GM18873 (cell line): Measurements from ENCODE around the gene SH3RF3.

Experiments used
- ATAC-seq: cut with Tn5 transposase; IDR thresholded peaks from one replicate; pipeline ENCODE4 v1.9.1; 2021; ENCODE audit warnings: mild to moderate bottlenecking, moderate library complexity, moderate number of reproducible peaks; ENCODE audit not compliant: unreplicated experiment, low FRiP score

SH3RF3 gene

DNA sequence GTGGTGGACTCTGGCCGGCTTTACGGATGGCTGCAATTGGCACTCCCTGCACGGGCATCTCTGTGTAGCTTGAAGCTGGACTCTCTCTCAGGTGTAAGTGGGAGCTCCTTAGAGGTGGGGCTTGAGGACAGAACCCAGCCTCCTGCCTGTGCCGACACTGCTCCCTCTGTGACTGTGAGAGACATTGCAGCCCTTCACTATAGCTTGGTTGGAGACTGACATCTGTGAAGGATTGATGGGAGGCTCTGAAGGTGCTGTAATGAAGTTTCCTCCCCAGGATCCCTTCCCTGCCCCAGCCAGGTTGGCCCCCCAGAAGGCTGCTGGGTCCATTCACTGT lies 166.7 kb downstream of the SH3RF3 start:
- no peak for ATAC-seq

DNA sequence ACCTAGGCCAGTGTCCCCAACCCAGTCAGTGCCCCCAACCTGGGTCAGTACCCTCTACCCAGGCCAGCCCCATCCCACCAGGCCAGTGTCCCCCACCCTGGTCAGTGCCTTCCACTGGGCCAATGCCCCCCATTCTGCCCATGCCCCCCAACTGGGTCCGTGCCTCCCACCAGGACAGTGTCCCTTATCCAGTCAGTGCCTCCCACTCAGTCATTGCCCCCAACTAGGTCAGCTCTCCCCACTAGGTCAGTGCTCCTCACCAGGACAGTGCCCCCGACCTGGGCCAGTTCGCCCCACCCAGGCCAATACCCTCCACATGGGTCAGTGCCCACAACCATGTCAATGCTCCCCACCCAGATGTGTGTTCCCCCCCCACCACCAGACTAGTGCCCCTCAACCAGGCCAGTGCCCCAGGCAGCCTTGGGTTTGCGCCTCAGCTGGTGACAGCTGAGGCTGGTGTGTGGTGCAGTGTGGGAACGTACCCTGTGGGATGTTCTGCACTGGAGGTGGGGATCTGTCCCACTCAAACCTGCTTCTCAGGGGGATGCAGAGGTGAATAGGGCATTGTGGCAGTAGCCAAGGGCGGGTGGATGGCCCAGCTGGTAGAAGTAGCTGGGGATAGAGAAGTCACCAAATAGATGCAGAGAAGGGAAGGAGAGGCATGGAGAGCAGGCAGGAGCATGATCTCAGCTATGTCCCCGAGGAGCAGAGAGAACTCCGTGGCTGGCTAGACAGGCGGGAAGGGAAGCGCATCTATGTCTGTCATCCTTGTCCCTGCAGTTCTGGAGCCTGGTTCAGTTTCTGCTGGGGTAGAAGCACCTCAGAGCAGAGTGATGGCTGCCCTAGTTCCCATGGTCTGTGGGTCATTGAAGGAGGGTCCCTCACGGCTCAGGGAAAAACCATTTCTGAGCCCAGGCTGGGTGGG lies 168.8 kb downstream of the SH3RF3 start:
- no peak for ATAC-seq

- no peak for ATAC-seq
Measured at GRCh38 chr2:109298851-109299250, 169.8 kb downstream of the SH3RF3 start.

GRCh38 chr2:109299536-109299935 lies 170.5 kb downstream of the SH3RF3 start:
- no peak for ATAC-seq

DNA sequence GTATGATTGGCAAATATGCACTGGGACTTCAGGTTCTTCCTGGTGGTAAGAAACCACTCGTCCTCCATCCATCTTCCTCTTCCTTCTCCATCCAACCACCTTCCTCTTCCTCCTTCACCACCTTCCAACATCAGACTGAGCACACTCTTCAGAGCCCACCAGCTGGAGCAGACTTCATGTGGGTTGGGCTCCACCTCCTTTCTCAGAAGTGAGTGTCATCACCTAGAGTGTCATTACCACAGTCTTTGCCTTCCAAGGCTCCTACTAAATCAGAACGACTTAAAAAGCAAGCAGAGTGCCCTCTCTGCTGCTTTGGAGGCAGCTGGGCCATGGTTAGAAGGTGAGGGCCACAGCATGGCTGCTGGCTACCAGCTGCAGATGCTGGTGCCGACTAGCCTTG lies 171.6 kb downstream of the SH3RF3 start:
- no peak for ATAC-seq

DNA sequence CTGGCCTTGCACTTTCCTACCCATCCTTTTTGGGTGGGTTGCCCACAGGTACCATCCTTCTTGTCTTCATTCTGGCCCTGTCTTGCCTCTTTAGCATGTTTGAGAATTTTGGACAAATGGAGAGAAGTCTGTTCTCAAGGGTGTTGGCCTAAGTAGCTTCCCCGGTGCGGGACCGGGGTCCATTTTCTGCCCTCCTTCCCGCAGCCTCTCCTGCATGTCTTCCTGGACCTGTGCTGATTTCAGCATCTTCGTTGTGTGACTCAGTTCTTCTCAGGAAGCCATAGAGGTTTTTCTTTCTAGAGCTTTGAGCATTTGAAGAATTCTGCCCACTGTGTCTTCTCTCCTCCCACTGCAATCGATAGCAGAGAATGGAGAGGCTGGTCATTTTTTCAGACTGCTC lies 172.7 kb downstream of the SH3RF3 start:
- no peak for ATAC-seq

- no peak for ATAC-seq
Measured at GRCh38 chr2:109302319-109302718, 173.3 kb downstream of the SH3RF3 start.

- no peak for ATAC-seq
Measured at GRCh38 chr2:109304242-109304641, 175.2 kb downstream of the SH3RF3 start.

- ATAC-seq: no peak
Measured at GRCh38 chr2:109304731-109305470, 175.9 kb downstream of the SH3RF3 start.

DNA sequence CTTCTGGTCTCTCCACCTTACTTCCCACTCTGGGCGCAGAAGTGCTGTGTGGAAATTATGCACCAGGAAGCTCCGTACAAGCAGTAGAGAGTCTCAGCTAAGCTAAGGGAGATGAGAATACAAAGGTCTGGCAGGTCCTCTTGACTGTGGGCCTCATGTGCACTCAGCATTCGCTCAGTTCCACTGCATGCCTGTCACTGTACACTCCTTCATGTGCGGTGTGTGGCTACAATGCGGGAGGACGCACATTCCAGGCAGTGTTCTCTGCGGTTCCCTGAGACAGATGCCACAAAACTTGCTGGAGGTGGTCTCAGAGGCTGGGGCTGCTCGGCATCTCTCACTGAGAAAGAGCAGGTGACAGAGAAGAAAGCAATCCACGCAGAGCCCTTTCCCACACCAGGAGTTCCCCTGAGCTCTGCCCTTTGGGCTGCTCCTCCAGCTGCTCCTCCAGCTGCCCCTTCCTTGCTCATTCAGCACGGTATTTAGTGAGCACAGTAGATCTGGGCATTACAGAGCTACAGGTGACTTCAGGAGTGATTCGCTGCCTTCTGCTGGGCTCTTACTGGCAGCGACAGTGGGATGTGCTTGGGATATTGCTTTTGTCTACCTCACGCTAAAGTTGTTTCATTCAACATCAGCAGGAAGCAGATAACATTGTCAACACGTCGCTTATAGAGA lies 176.6 kb downstream of the SH3RF3 start:
- no peak for ATAC-seq

GRCh38 chr2:109306190-109306589 lies 177.2 kb downstream of the SH3RF3 start:
- ATAC-seq: no peak

GRCh38 chr2:109311771-109312170 lies 182.8 kb downstream of the SH3RF3 start:
- ATAC-seq: no peak

GRCh38 chr2:109312902-109313301 lies 183.9 kb downstream of the SH3RF3 start:
- ATAC-seq: no peak

DNA sequence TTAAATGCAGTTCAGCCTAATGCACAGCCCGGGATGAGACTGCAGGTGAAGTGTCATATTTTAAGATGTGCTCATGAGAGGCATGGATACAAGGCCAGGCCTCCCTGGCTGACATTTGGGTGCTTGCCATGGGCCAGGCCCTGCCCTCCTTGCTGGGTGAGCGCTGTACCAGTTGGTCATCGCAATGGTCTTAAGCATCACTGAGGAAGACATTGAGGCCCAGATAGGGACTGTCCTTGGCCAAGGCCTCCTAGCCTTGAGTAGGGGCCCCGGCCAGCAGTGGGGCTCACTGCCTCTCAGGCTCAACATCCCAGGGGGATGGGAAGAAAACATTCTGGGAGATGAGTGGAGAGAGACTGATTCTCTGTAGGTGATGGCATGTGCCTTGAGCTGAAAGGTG lies 184.3 kb downstream of the SH3RF3 start:
- ATAC-seq: no peak

DNA sequence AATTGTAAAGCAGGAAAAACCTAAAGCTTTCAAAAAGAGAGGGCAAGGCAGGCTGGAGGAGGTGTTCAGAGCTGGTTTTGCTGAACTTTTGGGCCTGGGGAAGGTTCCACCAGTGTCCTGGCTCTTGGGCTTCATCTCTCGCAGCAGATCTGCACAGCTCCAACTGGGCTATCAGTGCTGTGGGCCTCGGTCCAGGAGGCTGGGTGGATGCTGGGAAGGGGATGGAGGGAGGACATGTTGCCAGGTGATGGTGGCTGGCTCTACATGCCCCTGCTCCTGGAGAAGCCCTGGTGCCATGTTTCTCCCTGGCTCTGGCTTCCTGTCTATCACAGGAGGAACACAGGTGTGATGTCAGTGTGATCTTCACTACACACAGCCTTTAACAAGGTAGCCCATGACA lies 187.1 kb downstream of the SH3RF3 start:
- ATAC-seq: no peak

GRCh38 chr2:109317471-109318095 lies 188.6 kb downstream of the SH3RF3 start:
- ATAC-seq: no peak

DNA sequence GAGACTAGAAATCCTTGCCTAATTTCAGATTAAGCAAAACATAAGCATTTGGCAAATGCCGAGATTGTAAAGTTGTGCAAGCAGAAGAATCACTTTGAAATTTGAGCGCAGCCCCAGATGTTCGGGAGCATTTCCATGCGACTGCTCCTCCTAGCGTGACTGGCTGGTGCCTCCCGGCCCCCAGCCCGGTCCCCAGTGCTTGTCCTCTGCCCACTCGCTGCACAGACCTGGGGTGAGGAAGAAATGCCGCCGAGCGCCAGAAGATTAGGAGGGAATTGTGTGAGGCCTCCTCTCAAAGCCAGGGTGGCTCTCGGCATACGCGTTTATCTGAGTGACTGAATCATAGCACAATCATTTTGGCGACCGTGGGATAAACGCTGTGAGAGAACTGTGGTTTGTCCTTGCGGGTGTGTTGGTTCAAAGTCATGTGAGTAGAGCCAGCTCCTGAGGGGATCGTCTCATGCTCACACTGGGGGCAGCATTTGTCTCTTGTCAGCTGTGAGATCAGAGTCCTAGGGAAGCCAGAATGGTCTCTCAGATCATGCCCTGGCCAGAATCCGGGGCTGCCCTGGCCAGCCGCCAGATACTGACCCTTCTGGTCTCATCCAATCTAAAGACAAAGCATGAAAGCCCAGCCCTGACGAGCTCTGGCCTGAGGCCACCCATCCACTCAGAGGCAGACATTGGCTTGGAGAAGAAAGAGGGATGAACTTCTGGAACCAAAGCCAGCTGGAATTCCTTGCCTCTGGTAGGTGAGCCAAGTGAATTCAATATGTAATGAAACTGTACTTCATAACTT lies 189.3 kb downstream of the SH3RF3 start:
- ATAC-seq: no peak

GRCh38 chr2:109318949-109319342 lies 189.9 kb downstream of the SH3RF3 start:
- no peak for ATAC-seq

GRCh38 chr2:109320195-109320922 lies 191.4 kb downstream of the SH3RF3 start:
- ATAC-seq: no peak
